ENCODE measurements around the gene THBS4.

The THBS4 gene

DNA sequence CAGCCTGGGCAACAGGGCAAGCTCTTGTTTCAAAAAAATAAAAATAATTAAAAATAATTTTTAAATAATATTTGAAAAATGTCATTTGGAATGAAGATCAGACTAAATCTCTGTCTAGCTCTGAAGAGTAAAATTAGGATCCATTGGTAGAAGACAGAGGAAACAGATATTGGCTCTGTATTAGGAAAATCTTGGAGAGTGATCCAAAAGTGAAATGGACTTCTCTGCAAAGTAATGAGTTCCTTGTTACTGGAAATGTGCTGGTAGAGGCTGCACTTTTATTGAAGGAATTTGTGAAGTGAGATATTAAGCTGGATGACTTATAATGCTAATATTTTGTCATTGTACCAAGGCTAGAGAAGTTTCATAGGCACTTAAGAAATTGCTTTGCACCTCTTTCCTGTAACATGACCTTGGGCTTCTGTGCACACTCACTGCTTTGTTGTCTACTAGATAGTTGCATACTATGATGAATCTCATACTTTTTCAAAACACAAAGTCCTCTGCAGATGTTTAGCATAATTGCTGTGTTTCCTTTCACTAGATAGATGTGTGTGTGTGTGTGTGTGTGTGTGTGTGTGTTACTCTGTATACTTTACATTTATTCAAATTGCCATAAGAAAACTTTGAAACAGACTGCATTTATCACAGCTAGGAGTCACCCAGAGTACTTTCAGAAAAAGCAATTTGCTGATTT is 13.1 kb downstream of the THBS4 start:
- no peak for DNase-seq (ENCODE audit: low read depth in 2 of 2)

DNA sequence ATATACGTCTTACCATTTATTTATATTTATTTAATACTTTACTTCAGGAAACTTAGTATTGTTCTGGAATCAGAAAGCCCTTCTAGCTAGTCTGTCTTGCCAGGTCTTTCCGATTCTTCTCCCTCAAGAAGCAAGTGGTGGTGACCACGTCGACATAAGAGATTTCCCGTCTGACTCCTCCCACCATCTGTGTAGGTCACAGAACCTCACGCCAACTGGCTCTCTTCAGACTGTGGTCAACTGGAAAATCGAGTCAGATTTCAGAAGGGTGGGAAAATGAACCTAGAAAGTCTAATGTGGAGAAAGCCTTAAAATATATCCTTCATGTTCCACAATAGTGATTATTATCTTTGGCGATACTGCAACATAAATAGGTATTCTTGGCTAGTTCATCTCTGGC is 17.3 kb downstream of the THBS4 start:
- no peak for DNase-seq (ENCODE audit: low read depth in 2 of 2)

DNA sequence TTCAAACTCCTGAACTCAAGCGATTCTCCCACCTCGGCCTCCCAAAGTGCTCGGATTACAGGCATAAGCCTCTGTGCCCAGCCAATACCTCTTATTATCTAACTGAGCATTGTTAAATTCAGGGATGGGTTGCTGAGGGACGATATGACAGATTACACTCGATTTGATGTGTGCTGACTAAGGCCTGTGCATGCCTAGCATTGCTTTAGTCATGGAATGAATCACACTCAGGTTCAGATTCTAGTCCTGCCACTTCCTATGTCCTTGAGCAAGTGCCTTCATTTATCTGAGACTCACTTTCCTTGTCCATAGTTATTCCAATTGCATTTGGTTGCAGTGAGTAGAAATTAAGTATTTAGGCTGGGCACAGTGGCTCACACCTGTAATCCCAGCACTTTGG is 19.5 kb downstream of the THBS4 start:
- no peak for DNase-seq (ENCODE audit: low read depth in 2 of 2)

DNA sequence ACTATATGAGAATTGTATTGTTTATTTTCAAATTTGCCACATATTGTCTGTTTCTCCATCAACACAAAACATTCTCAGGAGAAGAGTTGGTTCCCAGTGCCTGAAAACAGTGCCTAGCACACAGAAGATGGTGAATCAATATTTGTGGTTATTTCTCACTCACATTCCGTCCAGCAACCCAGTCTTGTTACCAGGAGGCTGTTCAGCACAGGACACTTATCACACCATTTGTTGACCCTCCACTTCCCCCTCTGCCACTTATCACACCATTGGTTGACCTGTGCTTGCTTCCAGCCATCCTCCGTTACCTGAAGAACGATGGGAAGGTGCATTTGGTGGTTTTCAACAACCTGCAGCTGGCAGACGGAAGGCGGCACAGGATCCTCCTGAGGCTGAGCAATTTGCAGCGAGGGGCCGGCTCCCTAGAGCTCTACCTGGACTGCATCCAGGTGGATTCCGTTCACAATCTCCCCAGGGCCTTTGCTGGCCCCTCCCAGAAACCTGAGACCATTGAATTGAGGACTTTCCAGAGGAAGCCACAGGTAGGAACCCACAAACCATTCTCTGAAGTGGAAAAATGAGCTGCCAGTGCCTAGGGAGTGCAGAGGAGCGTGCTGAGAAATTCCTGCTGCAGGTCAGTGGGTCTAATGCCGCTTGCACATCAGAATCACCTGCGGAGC is 20.5 kb downstream of the THBS4 start:
- no peak for DNase-seq (ENCODE audit: low read depth in 2 of 2)

DNA sequence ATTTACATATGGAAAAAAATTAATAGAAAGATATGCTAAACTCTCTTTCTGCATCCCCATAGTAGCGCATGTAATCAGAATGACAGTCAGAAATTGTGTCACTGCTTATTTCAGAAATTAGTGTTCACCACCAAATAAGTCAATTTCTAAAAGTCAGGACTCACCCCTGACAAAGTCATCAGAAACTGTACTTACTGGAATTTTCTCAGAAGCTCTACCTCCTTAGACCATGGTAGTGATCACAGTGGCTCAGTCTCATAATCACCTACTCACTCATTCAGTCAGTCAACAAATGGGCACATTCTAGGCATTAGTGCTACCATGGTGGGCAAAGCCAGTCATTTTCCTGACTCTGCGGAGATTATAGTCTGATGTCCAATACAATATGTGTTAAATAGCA is 22.0 kb downstream of the THBS4 start:
- no peak for DNase-seq (ENCODE audit: low read depth in 2 of 2)

DNA sequence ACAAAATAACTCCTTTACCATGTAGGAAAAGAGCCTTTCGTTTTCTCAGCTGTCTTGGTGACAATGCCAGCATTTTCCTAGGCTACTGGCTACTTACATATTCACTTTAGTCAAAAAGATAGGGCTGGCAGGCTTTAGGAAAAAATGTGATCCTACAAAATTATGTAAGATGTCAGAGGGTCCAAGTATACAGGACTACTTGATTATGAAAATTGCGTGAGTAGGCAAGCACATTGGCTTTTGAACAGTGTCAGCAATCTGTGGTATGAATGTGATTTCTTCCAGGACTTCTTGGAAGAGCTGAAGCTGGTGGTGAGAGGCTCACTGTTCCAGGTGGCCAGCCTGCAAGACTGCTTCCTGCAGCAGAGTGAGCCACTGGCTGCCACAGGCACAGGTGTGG is 22.8 kb downstream of the THBS4 start:
- no peak for DNase-seq (ENCODE audit: low read depth in 2 of 2)

DNA sequence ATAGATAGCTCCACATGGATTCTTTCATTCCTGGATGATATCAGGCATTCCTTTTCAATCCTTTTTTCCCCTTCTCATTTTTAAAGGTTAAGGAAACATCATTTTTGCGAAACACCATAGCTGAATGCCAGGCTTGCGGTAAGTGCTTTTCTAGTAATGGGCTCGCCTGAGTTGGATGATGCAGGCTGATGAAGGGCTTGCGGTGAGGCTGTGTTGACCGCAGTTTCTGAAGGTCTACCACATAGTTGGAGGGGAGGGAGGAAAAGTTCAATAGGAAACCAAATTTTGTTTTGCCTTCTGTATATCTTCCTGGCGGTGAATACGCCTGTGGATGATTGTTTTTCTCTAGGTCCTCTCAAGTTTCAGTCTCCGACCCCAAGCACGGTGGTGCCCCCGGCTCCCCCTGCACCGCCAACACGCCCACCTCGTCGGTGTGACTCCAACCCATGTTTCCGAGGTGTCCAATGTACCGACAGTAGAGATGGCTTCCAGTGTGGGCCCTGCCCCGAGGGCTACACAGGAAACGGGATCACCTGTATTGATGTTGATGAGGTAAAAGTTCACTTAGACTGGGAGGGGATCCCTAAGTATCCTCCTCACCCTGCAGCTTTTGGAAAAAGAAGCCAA is 24.3 kb downstream of the THBS4 start:
- DNase-seq (ENCODE audit: low read depth in 2 of 2) = no peak

DNA sequence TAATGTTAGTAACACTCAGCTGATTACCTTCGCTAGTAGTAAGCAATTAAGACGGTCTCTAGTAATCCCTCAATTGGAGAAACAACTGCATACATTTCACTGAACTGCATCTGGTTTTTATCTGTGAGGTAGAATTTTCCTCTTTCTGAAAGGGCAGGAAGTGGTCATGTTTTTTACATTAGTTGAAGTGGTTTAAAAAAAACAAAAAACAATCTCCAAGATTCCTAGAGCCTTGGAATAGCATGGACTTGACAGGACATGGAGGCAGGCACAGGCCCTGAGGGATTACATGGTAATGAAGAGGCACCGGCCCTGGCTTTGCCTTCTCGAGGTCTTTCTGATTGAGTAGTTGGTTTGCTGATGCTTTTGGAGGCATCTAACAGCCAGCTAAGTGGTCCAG is 25.8 kb downstream of the THBS4 start:
- DNase-seq (ENCODE audit: low read depth in 2 of 2) = no peak

DNA sequence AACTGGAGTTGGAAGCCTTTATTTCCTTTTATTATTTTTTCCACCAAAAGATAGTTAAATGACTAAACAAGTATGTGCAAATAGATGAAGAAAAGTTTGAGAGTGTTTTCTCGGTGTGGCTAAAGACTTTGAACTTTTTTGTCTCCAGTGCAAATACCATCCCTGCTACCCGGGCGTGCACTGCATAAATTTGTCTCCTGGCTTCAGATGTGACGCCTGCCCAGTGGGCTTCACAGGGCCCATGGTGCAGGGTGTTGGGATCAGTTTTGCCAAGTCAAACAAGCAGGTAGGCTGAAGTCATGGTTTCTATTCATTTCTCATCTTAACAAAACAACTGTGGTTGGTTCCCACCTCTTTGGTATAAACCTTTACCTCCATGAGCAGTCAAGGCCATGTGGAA is 26.4 kb downstream of the THBS4 start:
- DNase-seq (ENCODE audit: low read depth in 2 of 2) = no peak

DNA sequence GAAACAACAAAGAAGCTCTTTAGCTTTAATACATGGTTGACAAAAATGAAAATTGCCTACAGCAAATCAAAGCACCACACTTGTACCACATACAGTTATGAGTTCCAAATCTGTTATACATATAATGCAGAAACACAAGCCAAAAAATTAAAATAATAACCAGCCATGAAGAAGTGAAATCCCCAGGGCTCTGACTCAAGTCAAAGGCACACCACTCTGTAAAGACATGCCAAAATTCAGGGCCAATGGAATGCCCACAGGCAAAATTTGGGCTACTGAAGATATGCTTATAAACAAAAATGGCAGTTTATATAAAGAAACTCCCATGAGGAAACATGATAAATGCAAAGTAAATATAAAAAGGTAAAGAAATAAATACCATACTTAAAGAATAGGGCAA is 29.0 kb downstream of the THBS4 start:
- no peak for DNase-seq (ENCODE audit: low read depth in 2 of 2)

DNA sequence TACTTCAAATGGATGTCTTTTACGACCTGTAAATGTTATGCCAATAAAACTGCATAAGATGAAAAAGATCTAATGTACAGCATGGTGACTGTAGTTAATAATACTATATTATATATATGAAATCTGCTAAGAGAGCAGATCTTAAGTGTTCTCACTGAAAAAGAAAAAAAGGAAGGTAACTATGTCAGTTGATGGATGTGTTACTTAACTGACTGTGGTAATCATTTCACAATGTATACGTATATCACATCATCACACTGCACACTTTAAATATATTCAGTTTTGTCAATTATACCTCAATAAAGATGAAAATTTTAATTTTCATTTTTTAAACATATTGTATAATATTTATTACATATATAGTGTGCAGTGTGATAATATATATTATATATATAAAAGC is 31.9 kb downstream of the THBS4 start:
- no peak for DNase-seq (ENCODE audit: low read depth in 2 of 2)

DNA sequence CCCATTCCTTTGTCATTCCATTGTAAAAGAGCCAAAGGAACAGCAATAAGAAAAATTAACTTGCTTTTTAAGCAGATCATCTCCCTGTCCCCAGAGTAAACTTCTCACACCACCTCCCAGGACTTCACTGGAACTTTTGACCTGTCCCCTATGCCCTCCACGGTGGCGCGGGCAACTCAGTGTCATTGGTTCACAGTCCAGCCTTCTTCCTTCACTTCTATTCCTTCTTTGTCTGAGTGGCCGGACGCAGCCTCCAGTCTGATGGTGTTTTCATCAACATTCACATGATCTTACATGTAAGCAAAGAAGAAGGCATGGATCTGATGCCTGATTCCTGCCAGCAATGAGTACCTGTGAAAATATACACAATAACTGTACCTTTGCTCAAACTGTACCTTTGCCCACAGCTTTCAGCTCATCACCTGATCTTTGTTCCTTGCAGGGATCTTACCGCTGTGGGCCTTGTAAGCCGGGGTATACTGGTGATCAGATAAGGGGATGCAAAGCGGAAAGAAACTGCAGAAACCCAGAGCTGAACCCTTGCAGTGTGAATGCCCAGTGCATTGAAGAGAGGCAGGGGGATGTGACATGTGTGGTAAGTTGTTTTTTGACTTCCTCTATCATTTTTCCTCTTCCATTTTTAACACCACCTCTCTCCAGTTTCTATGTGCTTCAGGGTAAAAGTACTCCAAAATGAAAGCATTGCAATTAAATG is 32.5 kb downstream of the THBS4 start:
- DNase-seq (ENCODE audit: low read depth in 2 of 2) = no peak

DNA sequence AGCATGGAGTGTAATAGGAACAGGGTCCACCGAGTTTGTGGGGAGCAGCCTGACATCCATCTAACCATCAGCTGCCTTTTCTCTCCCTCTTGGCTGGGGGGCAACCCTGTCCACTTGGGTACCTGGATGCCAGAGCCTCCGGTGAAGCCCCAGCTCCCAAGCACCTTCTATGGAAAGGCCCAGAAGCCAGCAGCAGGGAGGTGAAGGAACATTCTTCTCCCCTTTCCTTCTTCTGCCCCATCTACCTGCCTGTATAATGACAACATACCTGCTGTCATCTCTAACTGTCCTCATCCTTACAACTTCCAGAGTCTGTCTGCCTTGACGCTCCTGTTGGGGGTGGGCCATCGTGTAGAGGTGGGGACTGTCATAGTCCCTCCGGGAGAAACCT is 33.1 kb downstream of the THBS4 start:
- DNase-seq (ENCODE audit: low read depth in 2 of 2) = no peak

DNA sequence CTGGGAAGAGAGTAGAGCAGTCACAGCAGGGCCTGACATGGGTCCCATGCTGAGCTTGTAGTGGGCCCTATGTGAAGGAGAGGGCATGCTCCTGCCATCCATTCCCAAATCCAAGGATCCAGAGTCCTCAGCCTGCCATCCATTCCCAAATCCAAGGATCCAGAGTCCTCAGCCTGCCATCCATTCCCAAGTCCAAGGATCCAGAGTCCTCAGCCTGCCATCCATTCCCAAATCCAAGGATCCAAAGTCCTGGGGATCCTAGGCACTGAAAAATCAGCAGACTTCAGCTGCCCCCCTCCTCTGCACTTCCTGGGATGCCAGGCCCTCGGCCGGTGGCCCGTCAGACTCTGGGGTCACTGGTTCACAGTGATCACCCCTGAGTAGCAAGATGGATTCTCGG is 33.6 kb downstream of the THBS4 start:
- DNase-seq (ENCODE audit: low read depth in 2 of 2) = no peak

DNA sequence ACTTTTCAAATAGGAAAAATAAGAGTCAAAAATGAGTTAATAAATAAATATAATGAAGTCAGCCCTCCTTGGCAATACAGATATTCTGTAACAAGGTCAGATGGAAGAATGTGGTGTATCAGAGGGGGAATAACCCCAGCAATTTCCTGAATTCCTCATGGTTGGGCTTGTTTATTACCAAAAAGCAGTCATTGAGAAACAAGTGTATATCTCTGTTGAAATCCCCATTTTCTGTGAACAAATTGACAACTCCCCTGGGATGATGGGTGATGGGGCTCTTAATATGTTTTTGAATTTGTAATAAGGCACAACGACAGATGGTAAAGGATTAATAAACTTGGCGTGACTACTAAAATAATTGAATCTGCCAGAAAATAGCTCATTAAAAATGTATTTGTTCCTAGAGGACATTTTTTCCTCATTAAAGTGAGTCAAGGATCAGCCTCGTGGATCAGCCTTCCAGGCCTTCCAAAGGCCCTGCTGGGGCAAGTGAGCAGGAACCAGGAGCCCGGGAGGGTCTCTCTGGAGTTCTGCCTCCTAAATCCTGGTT is 34.2 kb downstream of the THBS4 start:
- no peak for DNase-seq (ENCODE audit: low read depth in 2 of 2)

DNA sequence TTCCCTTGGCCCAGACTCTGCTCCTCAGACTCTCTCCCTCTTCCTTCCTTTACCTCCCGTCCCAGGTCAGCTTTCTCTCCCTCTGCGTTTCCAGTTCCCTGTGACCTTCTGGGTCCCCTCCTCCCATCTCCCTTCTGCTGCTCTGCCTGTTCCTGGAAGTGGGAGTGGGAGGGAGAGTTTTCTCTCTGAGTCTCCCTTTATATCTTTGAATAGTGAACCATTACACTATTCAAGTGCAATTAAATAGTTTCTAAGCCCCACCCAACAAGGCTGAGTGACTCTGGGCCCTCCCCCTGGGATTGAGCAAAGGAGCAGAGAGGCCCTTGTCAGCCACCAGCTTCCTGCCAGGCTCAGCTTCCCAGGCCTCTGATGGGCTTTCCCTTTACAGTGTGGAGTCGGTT is 34.8 kb downstream of the THBS4 start:
- no peak for DNase-seq (ENCODE audit: low read depth in 2 of 2)

DNA sequence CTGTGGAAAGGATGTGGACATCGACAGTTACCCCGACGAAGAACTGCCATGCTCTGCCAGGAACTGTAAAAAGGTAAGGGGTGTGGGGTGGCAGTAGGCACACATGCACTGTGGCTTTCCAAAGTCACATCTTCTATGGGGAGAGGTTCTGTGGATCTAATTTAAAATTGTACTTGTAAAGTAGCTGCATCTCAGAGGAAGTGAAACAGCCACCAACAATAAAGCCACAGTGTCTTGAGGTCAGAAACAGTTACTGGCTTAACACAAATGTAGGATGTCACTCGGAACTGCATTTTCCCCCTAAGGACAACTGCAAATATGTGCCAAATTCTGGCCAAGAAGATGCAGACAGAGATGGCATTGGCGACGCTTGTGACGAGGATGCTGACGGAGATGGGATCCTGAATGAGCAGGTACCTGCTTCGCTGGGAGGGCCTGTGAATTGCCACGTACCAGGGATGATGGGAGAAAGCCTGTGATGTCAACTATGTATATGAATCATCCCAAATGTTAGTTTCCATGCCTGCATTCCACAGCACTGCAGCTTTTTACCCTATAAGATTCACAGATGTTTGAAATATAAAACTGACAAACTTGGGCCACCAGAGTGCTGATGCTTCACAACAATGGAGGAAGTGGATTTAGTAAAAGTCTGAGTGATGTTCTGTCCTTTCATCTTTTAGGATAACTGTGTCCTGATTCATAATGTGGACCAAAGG is 35.3 kb downstream of the THBS4 start:
- DNase-seq (ENCODE audit: low read depth in 2 of 2) = no peak

DNA sequence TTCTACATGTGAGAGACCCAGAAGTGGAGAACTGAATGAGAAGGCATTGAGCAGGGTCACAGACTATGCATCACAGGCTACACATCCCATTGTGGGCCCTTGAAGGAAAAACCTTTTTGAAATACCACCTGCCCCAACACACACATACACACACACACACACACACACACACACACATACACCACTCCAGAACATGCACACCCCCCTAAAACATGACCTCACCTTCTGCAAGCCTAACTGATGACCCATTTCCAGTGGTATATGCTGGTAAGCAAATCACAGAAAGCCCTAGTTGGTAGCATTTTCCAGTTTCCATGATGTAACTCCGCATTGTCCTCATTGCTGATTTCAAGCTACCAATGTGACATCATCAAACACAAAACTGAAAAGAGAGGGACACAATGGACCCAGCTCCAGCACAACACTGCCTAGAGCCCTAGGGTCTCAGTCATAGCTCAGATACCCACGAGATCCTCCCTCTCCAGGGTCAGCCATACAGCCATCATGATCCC is 36.4 kb downstream of the THBS4 start:
- no peak for DNase-seq (ENCODE audit: low read depth in 2 of 2)

DNA sequence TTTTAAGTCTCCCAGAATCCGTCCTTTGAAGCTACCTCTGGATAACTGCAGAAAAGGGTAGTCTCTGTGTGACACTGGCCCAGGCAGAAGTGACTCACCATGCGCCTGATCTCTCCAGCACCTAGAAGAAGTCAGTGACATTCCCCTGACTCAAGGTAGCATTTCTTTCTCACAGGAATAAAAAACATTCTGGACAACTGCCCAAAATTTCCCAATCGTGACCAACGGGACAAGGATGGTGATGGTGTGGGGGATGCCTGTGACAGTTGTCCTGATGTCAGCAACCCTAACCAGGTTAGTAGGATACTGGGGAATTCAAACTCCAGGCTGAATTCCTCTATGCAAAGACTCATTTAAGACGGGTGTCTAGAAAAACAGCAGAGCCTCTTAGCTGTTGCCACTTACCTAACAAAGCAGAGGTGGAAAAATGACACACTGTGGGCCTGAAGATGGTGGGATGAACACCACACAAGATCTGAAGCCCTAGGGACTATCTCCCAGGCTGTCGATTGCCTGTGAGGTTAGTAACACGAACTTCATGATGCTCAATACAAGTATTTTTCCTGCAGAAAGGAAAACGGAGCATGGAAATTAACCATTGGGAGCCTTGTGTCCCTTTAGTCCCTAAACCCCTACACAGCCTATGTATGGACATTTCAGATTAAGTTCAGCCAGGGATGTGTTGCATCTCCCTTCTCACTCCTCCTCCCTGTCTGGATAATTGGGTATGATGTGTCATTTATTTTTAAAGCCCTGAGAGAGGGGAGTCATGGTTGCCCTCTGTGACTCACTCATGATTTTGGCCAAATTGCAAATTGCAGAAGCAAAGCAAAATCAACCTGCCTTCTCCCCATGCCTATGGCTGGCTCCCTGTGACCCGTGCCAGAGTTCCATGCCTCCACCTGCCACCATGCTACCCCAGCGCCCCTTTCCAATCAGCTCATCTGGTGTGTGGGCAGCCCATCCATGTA is 37.2 kb downstream of the THBS4 start:
- DNase-seq (ENCODE audit: low read depth in 2 of 2) = no peak
